Pancreas (tissue), 10 donors: ENCODE data around the gene MRGPRF. TPM values are rescaled to one million over a fixed set of nuclear protein-coding genes. Genes with fewer than 3 reads are reported as not detected.

Experiments
- ATAC-seq, 4 donors: fragments of 200-7000 bp; cut with Tn5 transposase; one replicate each; pipeline versions ENCODE4 v1.8.0 to v1.9.1; 2020; ENCODE audit warnings: mild to moderate bottlenecking in 4 of 4, moderate library complexity in 4 of 4
- DNase-seq, 6 donors: peaks; one replicate each; pipeline ENCODE4 v3.0.0-alpha.2; 2020
- FAIRE-seq: peaks from 2 replicates; lab custom pipeline; 2012; peaks lifted over from hg19 to GRCh38; lab: Jason Lieb, UNC
- H3K27ac ChIP-seq, 4 donors: fragments of 200-600 bp; sonication (generic); 1 replicate in 3 of 4; 2 replicates in 1 of 4; pipeline versions ENCODE4 v1.5.0 to v1.8.0; 2020
- H3K27me3 ChIP-seq, 4 donors: fragments of 200-600 bp; one replicate each; pipeline ENCODE4 v1.8.0; 2021
- H3K36me3 ChIP-seq, 3 donors: fragments of 200-600 bp; sonication (generic) in 1 of 3; one replicate each; pipeline versions ENCODE4 v1.5.0 to v1.8.0; 2020 to 2021
- H3K4me1 ChIP-seq, 3 donors: fragments of 200-600 bp; one replicate each; pipeline ENCODE4 v1.8.0; 2021
- H3K4me3 ChIP-seq, 4 donors: fragments of 200-600 bp; sonication (generic) in 2 of 4; one replicate each; pipeline versions ENCODE4 v1.5.0 to v1.8.0; 2020 to 2021
- H3K9me3 ChIP-seq, 4 donors: fragments of 200-600 bp; one replicate each; pipeline ENCODE4 v1.8.0; 2021
- CTCF ChIP-seq, 4 donors: fragments of 200-600 bp; sonication (generic) in 3 of 4; IDR thresholded peaks; one replicate each; pipeline versions ENCODE4 v1.5.0 to v1.8.0; 2021; ENCODE audit warnings: antibody characterized with exemption in 4 of 4
- WGBS, 2 donors: extraction: QIAGEN DNeasy Blood & Tissue Kit; methylation state at CpG; one replicate each; pipeline ENCODE4 v1.1.7; 2013; 5-methylcytosine and 5-hydroxymethylcytosine counted together
- intact Hi-C, 3 donors: fragments of 100-400 bp; cut with DNase I; formaldehyde crosslinking; loops; one replicate each; pipeline versions ENCODE4 v1.11.1 to v1.14.2; 2022
- polyA plus RNA-seq, 2 donors: library from polyadenylated mRNA; stranded (reverse); fragments of 200-250 nt; gene quantifications; one replicate each; pipeline ENCODE4 v1.2.3, GENCODE V29; 2013
- total RNA-seq, 6 donors: library from RNA; stranded (reverse); fragmentation: NEBNext Ultra II Directional in 4 of 6; extraction: Animal tissue kit (Norgen Biotek cat#: 25700) in 4 of 6; gene quantifications; one replicate each; pipeline versions ENCODE4 v1.2.1 to v1.2.4, GENCODE V29; 2021 to 2023
- donor health status: healthy with polysubstance abuse.
- donor health status: DM: no; HTN: no; CAD: no; lungs with moderate emphysema.
- donor health status: DM: no; HTN: no; CAD: no.
- donor health status: control.
- donor health status: control.
- donor health status: Bipolar disorder and iron deficiency.
- donor health status: DM: yes; HTN: yes; CAD: no.
- donor health status: DM: no; HTN: no; CAD: no.
- donor health status: DM: no; HTN: no; CAD: no.
- donor health status: DM: yes; HTN: yes; CAD: no.

The MRGPRF gene
- total and polyA plus RNA-seq, 8 donors = 0.37 to 4.2 (median 1.6) TPM

GRCh38 chr11:69049490-69049867 is 36.4 kb upstream of the MRGPRF start:
- Histone ChIP-seq H3K9me3 (no peaks in the 10 kb centered on the region), H3K4me3 (peak overlapping the region; percentile 81 to 96 (median 88)), H3K27me3 (no peaks in the 10 kb centered on the region), H3K4me1 (peaks cover 0 to 7% (median 4%) of the 10 kb centered on the region in 3 donors), H3K27ac (peak overlapping the region in 3 of 4 donors; percentile 48 to 64 (median 58)), H3K36me3 (no peaks in the 10 kb centered on the region)
- no peak for ATAC-seq
- no peak for TF ChIP-seq CTCF (IDR thresholded peaks at IDR 0.05)
- intact Hi-C loops = no loop called here
- DNase-seq = peak in 1 of 6 donors; percentile 22
- no peak for FAIRE-seq
- 12 to 15% methylated on average over 15 of the region's 15 CpGs for WGBS, 2 donors

GRCh38 chr11:69048694-69049489 is 35.8 kb upstream of the MRGPRF start, which contains the start of gene TPCN2:
Gene TPCN2 (plus strand): TSS chr11:69048932. CDS start chr11:69048998, 66 bp downstream.
- ATAC-seq (peak; percentile 95 to 97 (median 96)), FAIRE-seq (no peak), DNase-seq (peak; percentile 85 to 97 (median 90))
- no peaks in the 10 kb centered on the region for H3K36me3 ChIP-seq
- H3K27ac ChIP-seq = peak within 1 kb of the TSS; percentile 18 to 64 (median 53)
- no peak for TF ChIP-seq CTCF (IDR thresholded peaks at IDR 0.05)
- WGBS, 2 donors = 0 to 1% methylated on average over 59 to 76 of the region's 76 CpGs
- peaks cover 0 to 7% (median 4%) of the 10 kb centered on the region in 3 donors for H3K4me1 ChIP-seq
- intact Hi-C loops = no loop called here
- peak within 1 kb of the TSS; percentile 81 to 96 (median 88) for H3K4me3 ChIP-seq
- no peaks in the 10 kb centered on the region for H3K27me3 ChIP-seq
- no peaks in the 10 kb centered on the region for H3K9me3 ChIP-seq

GRCh38 chr11:69048031-69048693 is 35.1 kb upstream of the MRGPRF start:
- 30 to 33% methylated on average over 11 of the region's 11 CpGs for WGBS, 2 donors
- H3K4me1 ChIP-seq = peaks cover 0 to 7% (median 4%) of the 10 kb centered on the region in 3 donors
- DNase-seq (no peak), ATAC-seq (no peak), FAIRE-seq (no peak)
- intact Hi-C loops = no loop called here
- no peaks in the 10 kb centered on the region for H3K36me3 ChIP-seq
- peak overlapping the region in 3 of 4 donors; percentile 81 to 96 (median 89) for H3K4me3 ChIP-seq
- peak overlapping the region in 1 of 4 donors; percentile 58 for H3K27ac ChIP-seq
- TF ChIP-seq CTCF (IDR thresholded peaks at IDR 0.05) = no peak
- no peaks in the 10 kb centered on the region for H3K27me3 ChIP-seq
- H3K9me3 ChIP-seq = no peaks in the 10 kb centered on the region

GRCh38 chr11:69044111-69045013 is 31.3 kb upstream of the MRGPRF start:
- peak in 2 of 4 donors; percentile 23 to 32 for TF ChIP-seq CTCF (IDR thresholded peaks at IDR 0.05)

More at GRCh38 chr11:69044111-69045013, 31.3 kb upstream of the MRGPRF start:
- Histone ChIP-seq H3K27ac (no peak overlapping the region), H3K4me3 (no peak overlapping the region), H3K27me3 (no peaks in the 10 kb centered on the region), H3K4me1 (peaks cover 0 to under 1% (median 0%) of the 10 kb centered on the region in 3 donors), H3K36me3 (no peaks in the 10 kb centered on the region), H3K9me3 (no peaks in the 10 kb centered on the region)
- 15 to 24% methylated on average over 15 of the region's 15 CpGs for WGBS, 2 donors
- DNase-seq = peak; percentile 49 to 84 (median 70)
- intact Hi-C loops = no loop called here
- FAIRE-seq = no peak
- peak; percentile 47 to 69 (median 68) for ATAC-seq
